Stimulated activated CD4-positive, alpha-beta T cell treated with anti-CD3 and anti-CD28 coated beads, Interleukin-1b, Interleukin-23, amount 100 ng/mL, for 1 hour (primary cell): Measurements from ENCODE around the gene TXNDC2.
"Not testable (repeated sequence)": the region's sequence is repeated elsewhere in the genome, so short reads cannot be mapped to it uniquely, and the experiment has no call there.

Experiments
- DNase-seq, 2 donors: peaks; one replicate each; pipeline ENCODE4 v3.0.0-alpha.2; 2020; ENCODE audit warnings: low read depth in 2 of 2

The TXNDC2 gene

GRCh38 chr18:9884532-9885140 lies 1.1 kb upstream of the TXNDC2 start:
- DNase-seq: no peak

- no peak for DNase-seq
Measured at GRCh38 chr18:9886005-9886348, 204 bp downstream of the TXNDC2 start.

- DNase-seq: no peak
Measured at GRCh38 chr18:9887992-9888391, 2.2 kb downstream of the TXNDC2 start.

GRCh38 chr18:9890196-9890595 lies 4.4 kb downstream of the TXNDC2 start:
- no peak for DNase-seq

- DNase-seq: no peak
Measured at GRCh38 chr18:9890957-9891356, 5.2 kb downstream of the TXNDC2 start.

- DNase-seq: not testable (repeated sequence)
Measured at GRCh38 chr18:9891515-9891914, 5.7 kb downstream of the TXNDC2 start.

- no peak for DNase-seq
Measured at GRCh38 chr18:9894454-9895068, 8.8 kb downstream of the TXNDC2 start.

- no peak for DNase-seq
Measured at GRCh38 chr18:9897129-9897528, 11.4 kb downstream of the TXNDC2 start.

GRCh38 chr18:9897787-9898291 lies 12.1 kb downstream of the TXNDC2 start:
- not testable (repeated sequence) for DNase-seq

GRCh38 chr18:9898792-9899549 lies 13.2 kb downstream of the TXNDC2 start:
- DNase-seq: no peak

- not testable (repeated sequence) for DNase-seq
Measured at GRCh38 chr18:9899550-9899930, 13.8 kb downstream of the TXNDC2 start.

GRCh38 chr18:9900699-9901098 lies 14.9 kb downstream of the TXNDC2 start:
- DNase-seq: no peak

GRCh38 chr18:9901377-9901776 lies 15.6 kb downstream of the TXNDC2 start:
- DNase-seq: no peak

GRCh38 chr18:9902264-9902663 lies 16.5 kb downstream of the TXNDC2 start:
- not testable (repeated sequence) for DNase-seq

GRCh38 chr18:9902832-9903231 lies 17.1 kb downstream of the TXNDC2 start:
- DNase-seq: no peak

- no peak for DNase-seq
Measured at GRCh38 chr18:9905401-9905922, 19.7 kb downstream of the TXNDC2 start.

GRCh38 chr18:9906481-9906880 lies 20.7 kb downstream of the TXNDC2 start:
- no peak for DNase-seq

- DNase-seq: no peak
Measured at GRCh38 chr18:9907867-9908266, 22.1 kb downstream of the TXNDC2 start.

- DNase-seq: no peak
Measured at GRCh38 chr18:9910071-9910470, 24.3 kb downstream of the TXNDC2 start.

- no peak for DNase-seq
Measured at GRCh38 chr18:9910661-9911060, 24.9 kb downstream of the TXNDC2 start.

- DNase-seq: no peak
Measured at GRCh38 chr18:9911226-9911625, 25.5 kb downstream of the TXNDC2 start.

GRCh38 chr18:9912285-9912684 lies 26.5 kb downstream of the TXNDC2 start:
- not testable (repeated sequence) for DNase-seq

GRCh38 chr18:9913151-9913525 lies 27.4 kb downstream of the TXNDC2 start:
- no peak for DNase-seq
